ENCODE results near the gene BARHL2. TPM values are rescaled to one million over a fixed set of nuclear protein-coding genes. Genes with fewer than 3 reads are reported as not detected.

Gene BARHL2
- total RNA-seq, 1 experiment from 2014 or later = not detected

- Mint-ChIP-seq H3K36me3 (no peaks in the 10 kb centered on the region), H3K4me3 (peak overlapping the region; percentile 82), H3K27ac (no peak overlapping the region), H3K9me3 (no peaks in the 10 kb centered on the region), H3K27me3 (ENCODE audit: low read depth) (peaks cover 100% of the 10 kb centered on the region), H3K4me1 (peaks cover 51% of the 10 kb centered on the region)
- ATAC-seq (peak; percentile 64), DNase-seq (ENCODE audit: low spot score) (peak; percentile 88)
- ChIA-PET POLR2A (interaction anchor here (0.6 to 0.7 kb wide), 3 partner anchors 280 to 1579 kb away, joined by 3 to 7 read pairs (median 4); no protein-coding TSS in a partner anchor), CTCF (interaction anchor here (0.6 to 10.7 kb wide), 39 partner anchors 8 to 549 kb away, joined by 3 to 220 read pairs (median 6); partner anchors contain the start of genes BARHL2 and ZNF644)
- TF ChIP-seq ZNF423 (CRISPR knock-in tag; IDR thresholded peaks at IDR 0.05) = no peak
- no peak for TF ChIP-seq GRHL2 (CRISPR knock-in tag; IDR thresholded peaks at IDR 0.05; ENCODE audit: insufficient replicate concordance, severe bottlenecking)
- no peak for TF ChIP-seq TP53 (CRISPR knock-in tag; IDR thresholded peaks at IDR 0.05)
- TF ChIP-seq E2F5 (CRISPR knock-in tag; IDR thresholded peaks at IDR 0.05) = peak; percentile 80
- TF ChIP-seq PRRX2 (CRISPR knock-in tag; IDR thresholded peaks at IDR 0.05) = no peak
- TF ChIP-seq NFATC4 (CRISPR knock-in tag; IDR thresholded peaks at IDR 0.05) = no peak
- no peak for TF ChIP-seq CREM (CRISPR knock-in tag; IDR thresholded peaks at IDR 0.05)
- TF ChIP-seq, protein P1, sequence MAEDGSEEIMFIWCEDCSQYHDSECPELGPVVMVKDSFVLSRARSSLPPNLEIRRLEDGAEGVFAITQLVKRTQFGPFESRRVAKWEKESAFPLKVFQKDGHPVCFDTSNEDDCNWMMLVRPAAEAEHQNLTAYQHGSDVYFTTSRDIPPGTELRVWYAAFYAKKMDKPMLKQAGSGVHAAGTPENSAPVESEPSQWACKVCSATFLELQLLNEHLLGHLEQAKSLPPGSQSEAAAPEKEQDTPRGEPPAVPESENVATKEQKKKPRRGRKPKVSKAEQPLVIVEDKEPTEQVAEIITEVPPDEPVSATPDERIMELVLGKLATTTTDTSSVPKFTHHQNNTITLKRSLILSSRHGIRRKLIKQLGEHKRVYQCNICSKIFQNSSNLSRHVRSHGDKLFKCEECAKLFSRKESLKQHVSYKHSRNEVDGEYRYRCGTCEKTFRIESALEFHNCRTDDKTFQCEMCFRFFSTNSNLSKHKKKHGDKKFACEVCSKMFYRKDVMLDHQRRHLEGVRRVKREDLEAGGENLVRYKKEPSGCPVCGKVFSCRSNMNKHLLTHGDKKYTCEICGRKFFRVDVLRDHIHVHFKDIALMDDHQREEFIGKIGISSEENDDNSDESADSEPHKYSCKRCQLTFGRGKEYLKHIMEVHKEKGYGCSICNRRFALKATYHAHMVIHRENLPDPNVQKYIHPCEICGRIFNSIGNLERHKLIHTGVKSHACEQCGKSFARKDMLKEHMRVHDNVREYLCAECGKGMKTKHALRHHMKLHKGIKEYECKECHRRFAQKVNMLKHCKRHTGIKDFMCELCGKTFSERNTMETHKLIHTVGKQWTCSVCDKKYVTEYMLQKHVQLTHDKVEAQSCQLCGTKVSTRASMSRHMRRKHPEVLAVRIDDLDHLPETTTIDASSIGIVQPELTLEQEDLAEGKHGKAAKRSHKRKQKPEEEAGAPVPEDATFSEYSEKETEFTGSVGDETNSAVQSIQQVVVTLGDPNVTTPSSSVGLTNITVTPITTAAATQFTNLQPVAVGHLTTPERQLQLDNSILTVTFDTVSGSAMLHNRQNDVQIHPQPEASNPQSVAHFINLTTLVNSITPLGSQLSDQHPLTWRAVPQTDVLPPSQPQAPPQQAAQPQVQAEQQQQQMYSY (CRISPR knock-in tag; IDR thresholded peaks at IDR 0.05) = no peak
- no peak for TF ChIP-seq ATF1 (CRISPR knock-in tag; IDR thresholded peaks at IDR 0.05)
- TF ChIP-seq SP1 (CRISPR knock-in tag; conservative IDR thresholded peaks at IDR 0.05) = 0 out of 2 replicates have a peak, but pooled peaks have one; percentile 43
- no peak for TF ChIP-seq IRF2 (CRISPR knock-in tag; IDR thresholded peaks at IDR 0.05; ENCODE audit: borderline replicate concordance, low read depth)
- no peak for TF ChIP-seq CDX4 (CRISPR knock-in tag; IDR thresholded peaks at IDR 0.05; ENCODE audit: borderline replicate concordance)
- TF ChIP-seq, protein P2, sequence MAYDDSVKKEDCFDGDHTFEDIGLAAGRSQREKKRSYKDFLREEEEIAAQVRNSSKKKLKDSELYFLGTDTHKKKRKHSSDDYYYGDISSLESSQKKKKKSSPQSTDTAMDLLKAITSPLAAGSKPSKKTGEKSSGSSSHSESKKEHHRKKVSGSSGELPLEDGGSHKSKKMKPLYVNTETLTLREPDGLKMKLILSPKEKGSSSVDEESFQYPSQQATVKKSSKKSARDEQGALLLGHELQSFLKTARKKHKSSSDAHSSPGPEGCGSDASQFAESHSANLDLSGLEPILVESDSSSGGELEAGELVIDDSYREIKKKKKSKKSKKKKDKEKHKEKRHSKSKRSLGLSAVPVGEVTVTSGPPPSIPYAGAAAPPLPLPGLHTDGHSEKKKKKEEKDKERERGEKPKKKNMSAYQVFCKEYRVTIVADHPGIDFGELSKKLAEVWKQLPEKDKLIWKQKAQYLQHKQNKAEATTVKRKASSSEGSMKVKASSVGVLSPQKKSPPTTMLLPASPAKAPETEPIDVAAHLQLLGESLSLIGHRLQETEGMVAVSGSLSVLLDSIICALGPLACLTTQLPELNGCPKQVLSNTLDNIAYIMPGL (CRISPR knock-in tag; IDR thresholded peaks at IDR 0.05) = 0 out of 2 replicates have a peak, but pooled peaks have one; percentile 36
- TF ChIP-seq, protein P3, sequence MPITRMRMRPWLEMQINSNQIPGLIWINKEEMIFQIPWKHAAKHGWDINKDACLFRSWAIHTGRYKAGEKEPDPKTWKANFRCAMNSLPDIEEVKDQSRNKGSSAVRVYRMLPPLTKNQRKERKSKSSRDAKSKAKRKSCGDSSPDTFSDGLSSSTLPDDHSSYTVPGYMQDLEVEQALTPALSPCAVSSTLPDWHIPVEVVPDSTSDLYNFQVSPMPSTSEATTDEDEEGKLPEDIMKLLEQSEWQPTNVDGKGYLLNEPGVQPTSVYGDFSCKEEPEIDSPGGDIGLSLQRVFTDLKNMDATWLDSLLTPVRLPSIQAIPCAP (CRISPR knock-in tag; IDR thresholded peaks at IDR 0.05) = no peak
- TF ChIP-seq MAX (CRISPR knock-in tag; IDR thresholded peaks at IDR 0.05) = peak; percentile 67; the same call in 1 of the 2 replicates
- TF ChIP-seq ARID4B (CRISPR knock-in tag; IDR thresholded peaks at IDR 0.05; ENCODE audit: borderline replicate concordance) = no peak
- TF ChIP-seq, protein P4, sequence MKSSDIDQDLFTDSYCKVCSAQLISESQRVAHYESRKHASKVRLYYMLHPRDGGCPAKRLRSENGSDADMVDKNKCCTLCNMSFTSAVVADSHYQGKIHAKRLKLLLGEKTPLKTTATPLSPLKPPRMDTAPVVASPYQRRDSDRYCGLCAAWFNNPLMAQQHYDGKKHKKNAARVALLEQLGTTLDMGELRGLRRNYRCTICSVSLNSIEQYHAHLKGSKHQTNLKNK (CRISPR knock-in tag; IDR thresholded peaks at IDR 0.05) = no peak
- TF ChIP-seq, protein P5, sequence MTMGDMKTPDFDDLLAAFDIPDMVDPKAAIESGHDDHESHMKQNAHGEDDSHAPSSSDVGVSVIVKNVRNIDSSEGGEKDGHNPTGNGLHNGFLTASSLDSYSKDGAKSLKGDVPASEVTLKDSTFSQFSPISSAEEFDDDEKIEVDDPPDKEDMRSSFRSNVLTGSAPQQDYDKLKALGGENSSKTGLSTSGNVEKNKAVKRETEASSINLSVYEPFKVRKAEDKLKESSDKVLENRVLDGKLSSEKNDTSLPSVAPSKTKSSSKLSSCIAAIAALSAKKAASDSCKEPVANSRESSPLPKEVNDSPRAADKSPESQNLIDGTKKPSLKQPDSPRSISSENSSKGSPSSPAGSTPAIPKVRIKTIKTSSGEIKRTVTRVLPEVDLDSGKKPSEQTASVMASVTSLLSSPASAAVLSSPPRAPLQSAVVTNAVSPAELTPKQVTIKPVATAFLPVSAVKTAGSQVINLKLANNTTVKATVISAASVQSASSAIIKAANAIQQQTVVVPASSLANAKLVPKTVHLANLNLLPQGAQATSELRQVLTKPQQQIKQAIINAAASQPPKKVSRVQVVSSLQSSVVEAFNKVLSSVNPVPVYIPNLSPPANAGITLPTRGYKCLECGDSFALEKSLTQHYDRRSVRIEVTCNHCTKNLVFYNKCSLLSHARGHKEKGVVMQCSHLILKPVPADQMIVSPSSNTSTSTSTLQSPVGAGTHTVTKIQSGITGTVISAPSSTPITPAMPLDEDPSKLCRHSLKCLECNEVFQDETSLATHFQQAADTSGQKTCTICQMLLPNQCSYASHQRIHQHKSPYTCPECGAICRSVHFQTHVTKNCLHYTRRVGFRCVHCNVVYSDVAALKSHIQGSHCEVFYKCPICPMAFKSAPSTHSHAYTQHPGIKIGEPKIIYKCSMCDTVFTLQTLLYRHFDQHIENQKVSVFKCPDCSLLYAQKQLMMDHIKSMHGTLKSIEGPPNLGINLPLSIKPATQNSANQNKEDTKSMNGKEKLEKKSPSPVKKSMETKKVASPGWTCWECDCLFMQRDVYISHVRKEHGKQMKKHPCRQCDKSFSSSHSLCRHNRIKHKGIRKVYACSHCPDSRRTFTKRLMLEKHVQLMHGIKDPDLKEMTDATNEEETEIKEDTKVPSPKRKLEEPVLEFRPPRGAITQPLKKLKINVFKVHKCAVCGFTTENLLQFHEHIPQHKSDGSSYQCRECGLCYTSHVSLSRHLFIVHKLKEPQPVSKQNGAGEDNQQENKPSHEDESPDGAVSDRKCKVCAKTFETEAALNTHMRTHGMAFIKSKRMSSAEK (CRISPR knock-in tag; IDR thresholded peaks at IDR 0.05; ENCODE audit: borderline replicate concordance) = no peak
Measured at GRCh38 chr1:90729504-90730242, 12.6 kb upstream of the BARHL2 start.
